HTR-8/SVneo (cell line): ENCODE results near the gene AGPS.

Experiments used
- DNase-seq: peaks from one replicate; pipeline ENCODE4 v3.0.0; 2011; ENCODE audit warnings: low spot score, mixed read lengths; ENCODE audit not compliant: insufficient read length
- FAIRE-seq: peaks from 2 replicates; lab custom pipeline; 2011; peaks lifted over from hg19 to GRCh38; lab: Jason Lieb, UNC

AGPS gene

GRCh38 chr2:177518754-177519153 is 126.2 kb downstream of the AGPS start:
- DNase-seq (no peak), FAIRE-seq (no peak)

- DNase-seq, result no peak
- no peak for FAIRE-seq
These were observed 127.1 kb downstream of the AGPS start for GRCh38 chr2:177519534-177520115.

GRCh38 chr2:177520324-177520723 is 127.8 kb downstream of the AGPS start:
- no peak for FAIRE-seq

GRCh38 chr2:177523781-177524180 is 131.2 kb downstream of the AGPS start:
- FAIRE-seq (no peak), DNase-seq (no peak)

More at GRCh38 chr2:177520324-177520723, 127.8 kb downstream of the AGPS start:
- no peak for DNase-seq

- FAIRE-seq, result no peak
- no peak for DNase-seq
These were observed 132.9 kb downstream of the AGPS start for GRCh38 chr2:177525351-177525924.

GRCh38 chr2:177528351-177528933 is 135.9 kb downstream of the AGPS start:
- FAIRE-seq, result no peak

GRCh38 chr2:177529166-177529565 is 136.6 kb downstream of the AGPS start:
- no peak for DNase-seq
- no peak for FAIRE-seq

More at GRCh38 chr2:177528351-177528933, 135.9 kb downstream of the AGPS start:
- no peak for DNase-seq

- DNase-seq, result no peak
- no peak for FAIRE-seq
These were observed 138.0 kb downstream of the AGPS start for GRCh38 chr2:177530561-177530960.

- DNase-seq, result no peak
These were observed 139.1 kb downstream of the AGPS start for GRCh38 chr2:177531706-177532105.

GRCh38 chr2:177532567-177532966 is 140.0 kb downstream of the AGPS start:
- FAIRE-seq, result no peak
- DNase-seq, result no peak

More at GRCh38 chr2:177531706-177532105, 139.1 kb downstream of the AGPS start:
- FAIRE-seq, result no peak

- FAIRE-seq, result no peak
- no peak for DNase-seq
These were observed 140.7 kb downstream of the AGPS start for GRCh38 chr2:177533253-177533652.

- FAIRE-seq (no peak), DNase-seq (no peak)
These were observed 142.4 kb downstream of the AGPS start for GRCh38 chr2:177535000-177535399.

GRCh38 chr2:177535958-177536504 is 143.5 kb downstream of the AGPS start:
- FAIRE-seq (no peak), DNase-seq (no peak)

- DNase-seq (no peak), FAIRE-seq (no peak)
These were observed 144.6 kb downstream of the AGPS start for GRCh38 chr2:177537213-177537612.

- no peak for FAIRE-seq
These were observed 145.1 kb downstream of the AGPS start for GRCh38 chr2:177537636-177538035.

GRCh38 chr2:177538323-177538722 is 145.8 kb downstream of the AGPS start:
- FAIRE-seq (no peak), DNase-seq (no peak)

More at GRCh38 chr2:177537636-177538035, 145.1 kb downstream of the AGPS start:
- DNase-seq, result no peak

- FAIRE-seq (no peak), DNase-seq (no peak)
These were observed 147.7 kb downstream of the AGPS start for GRCh38 chr2:177540283-177540682.

- DNase-seq (no peak), FAIRE-seq (no peak)
These were observed 148.9 kb downstream of the AGPS start for GRCh38 chr2:177541258-177541991.

GRCh38 chr2:177542396-177542795 is 149.8 kb downstream of the AGPS start:
- FAIRE-seq (no peak), DNase-seq (no peak)

- FAIRE-seq (no peak), DNase-seq (no peak)
These were observed 150.6 kb downstream of the AGPS start for GRCh38 chr2:177543007-177543760.
